ENCODE measurements around the gene ABHD15. TPM values are rescaled to one million over a fixed set of nuclear protein-coding genes. Genes with fewer than 3 reads are reported as not detected.

The ABHD15 gene
- total RNA-seq, 1 donor from 2014 or later: 13.3 TPM

- peak overlapping the region; percentile 21 to 35 for H3K4me3 ChIP-seq
- peak overlapping the region; percentile 47 for H3K27ac ChIP-seq
- H3K36me3 ChIP-seq: no peaks in the 10 kb centered on the region
- DNase-seq (ENCODE audit: extremely low spot score in 2 of 2): peak in 1 of 2 donors; percentile 85
- no peaks in the 10 kb centered on the region for H3K9me3 ChIP-seq
- H3K4me1 ChIP-seq: peaks cover 54% of the 10 kb centered on the region
- no peaks in the 10 kb centered on the region for H3K27me3 ChIP-seq
- intact Hi-C loops (cut with DNase I): no loop called here
- TF ChIP-seq, protein P1, sequence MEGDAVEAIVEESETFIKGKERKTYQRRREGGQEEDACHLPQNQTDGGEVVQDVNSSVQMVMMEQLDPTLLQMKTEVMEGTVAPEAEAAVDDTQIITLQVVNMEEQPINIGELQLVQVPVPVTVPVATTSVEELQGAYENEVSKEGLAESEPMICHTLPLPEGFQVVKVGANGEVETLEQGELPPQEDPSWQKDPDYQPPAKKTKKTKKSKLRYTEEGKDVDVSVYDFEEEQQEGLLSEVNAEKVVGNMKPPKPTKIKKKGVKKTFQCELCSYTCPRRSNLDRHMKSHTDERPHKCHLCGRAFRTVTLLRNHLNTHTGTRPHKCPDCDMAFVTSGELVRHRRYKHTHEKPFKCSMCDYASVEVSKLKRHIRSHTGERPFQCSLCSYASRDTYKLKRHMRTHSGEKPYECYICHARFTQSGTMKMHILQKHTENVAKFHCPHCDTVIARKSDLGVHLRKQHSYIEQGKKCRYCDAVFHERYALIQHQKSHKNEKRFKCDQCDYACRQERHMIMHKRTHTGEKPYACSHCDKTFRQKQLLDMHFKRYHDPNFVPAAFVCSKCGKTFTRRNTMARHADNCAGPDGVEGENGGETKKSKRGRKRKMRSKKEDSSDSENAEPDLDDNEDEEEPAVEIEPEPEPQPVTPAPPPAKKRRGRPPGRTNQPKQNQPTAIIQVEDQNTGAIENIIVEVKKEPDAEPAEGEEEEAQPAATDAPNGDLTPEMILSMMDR (IDR thresholded peaks at IDR 0.05): no peak
- TF ChIP-seq POLR2AphosphoS5 (IDR thresholded peaks at IDR 0.05; ENCODE audit: insufficient read depth in 1 of 2, low read depth in 1 of 2) (no peak), POLR2A (IDR thresholded peaks at IDR 0.05) (no peak)
These were observed 47.0 kb upstream of the ABHD15 start for GRCh38 chr17:29613856-29614255.

DNA sequence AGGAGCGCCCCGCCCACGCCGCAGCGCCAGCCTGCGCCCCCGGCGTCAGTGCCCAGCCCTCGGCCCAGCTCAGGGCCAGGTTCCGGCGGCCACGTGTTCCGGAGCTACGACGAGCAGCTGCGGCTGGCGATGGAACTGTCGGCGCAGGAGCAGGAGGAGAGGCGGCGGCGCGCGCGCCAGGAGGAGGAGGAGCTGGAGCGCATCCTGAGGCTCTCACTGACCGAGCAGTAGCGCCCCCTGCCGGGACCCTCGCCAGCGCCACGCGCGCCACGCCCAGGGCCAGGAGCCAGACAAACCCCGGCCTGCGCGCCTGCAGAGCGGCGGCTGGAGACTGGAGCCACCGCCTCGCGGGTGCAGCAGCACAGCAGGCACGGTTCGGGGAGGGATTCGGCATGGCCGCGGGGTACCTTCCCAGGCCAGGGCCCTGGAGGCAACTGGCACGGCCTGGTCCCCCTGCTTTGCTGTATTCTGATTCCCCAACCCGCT is 46.6 kb upstream of the ABHD15 start:
- intact Hi-C loops (cut with DNase I): no loop called here
- TF ChIP-seq, protein P1 (IDR thresholded peaks at IDR 0.05): peak; percentile 59 to 92 (median 86)
- TF ChIP-seq POLR2AphosphoS5 (IDR thresholded peaks at IDR 0.05; ENCODE audit: insufficient read depth in 1 of 2, low read depth in 1 of 2) (peak in 1 of 2 donors; percentile 64), POLR2A (IDR thresholded peaks at IDR 0.05) (no peak)
- no peaks in the 10 kb centered on the region for H3K36me3 ChIP-seq
- peaks cover 53% of the 10 kb centered on the region for H3K4me1 ChIP-seq
- peak overlapping the region; percentile 21 to 35 for H3K4me3 ChIP-seq
- DNase-seq (ENCODE audit: extremely low spot score in 2 of 2): peak in 1 of 2 donors; percentile 88
- H3K27me3 ChIP-seq: no peaks in the 10 kb centered on the region
- peak overlapping the region; percentile 47 for H3K27ac ChIP-seq
- H3K9me3 ChIP-seq: no peaks in the 10 kb centered on the region

DNA sequence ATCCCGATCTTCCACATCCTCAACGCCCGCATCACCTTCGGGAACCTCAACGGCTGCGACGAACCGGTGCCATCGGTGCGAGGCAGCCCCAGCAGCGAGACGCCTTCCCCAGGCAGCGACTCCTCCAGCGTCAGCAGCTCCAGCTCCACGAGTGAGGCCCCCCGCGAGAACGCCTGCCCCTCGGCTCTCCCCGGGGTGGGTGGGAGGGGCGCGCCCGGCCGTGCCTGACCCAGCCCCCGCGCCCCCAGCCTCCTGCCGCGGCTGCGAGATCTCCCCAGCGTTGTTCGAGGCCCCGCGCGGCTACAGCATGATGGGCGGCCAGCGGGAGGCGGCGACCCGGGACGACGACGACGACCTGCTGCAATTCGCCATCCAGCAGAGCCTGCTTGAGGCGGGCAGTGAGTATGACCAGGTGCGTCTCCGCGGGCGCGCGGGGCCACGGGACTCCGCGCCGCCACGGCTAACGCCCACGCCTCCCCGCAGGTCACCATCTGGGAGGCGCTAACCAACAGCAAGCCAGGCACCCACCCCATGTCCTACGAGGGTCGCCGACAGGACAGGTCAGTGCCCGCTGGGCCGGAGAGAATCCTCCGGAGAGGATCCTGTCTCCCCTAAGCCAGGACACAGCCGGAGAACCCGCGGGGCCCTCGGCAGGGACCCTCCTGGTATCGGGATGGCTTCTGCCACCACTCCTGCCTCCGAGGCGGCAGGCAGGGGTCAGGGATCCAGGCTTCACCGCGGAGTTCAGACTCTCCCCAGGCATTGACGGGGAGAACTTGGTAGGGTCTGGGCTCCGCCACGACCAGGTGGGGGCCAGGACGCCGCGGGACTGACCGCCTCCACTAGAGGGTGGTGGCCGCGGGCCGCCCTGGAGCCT is 45.8 kb upstream of the ABHD15 start:
- Histone ChIP-seq H3K27me3 (no peaks in the 10 kb centered on the region), H3K4me3 (peak overlapping the region; percentile 21 to 35), H3K36me3 (no peaks in the 10 kb centered on the region), H3K4me1 (peaks cover 45% of the 10 kb centered on the region), H3K27ac (peak overlapping the region; percentile 47), H3K9me3 (no peaks in the 10 kb centered on the region)
- intact Hi-C loops (cut with DNase I): no loop called here
- no peak for TF ChIP-seq POLR2A (IDR thresholded peaks at IDR 0.05)
- TF ChIP-seq POLR2AphosphoS5 (IDR thresholded peaks at IDR 0.05; ENCODE audit: insufficient read depth in 1 of 2, low read depth in 1 of 2): no peak
- TF ChIP-seq, protein P1 (IDR thresholded peaks at IDR 0.05): no peak
- no peak for DNase-seq (ENCODE audit: extremely low spot score in 2 of 2)

DNA sequence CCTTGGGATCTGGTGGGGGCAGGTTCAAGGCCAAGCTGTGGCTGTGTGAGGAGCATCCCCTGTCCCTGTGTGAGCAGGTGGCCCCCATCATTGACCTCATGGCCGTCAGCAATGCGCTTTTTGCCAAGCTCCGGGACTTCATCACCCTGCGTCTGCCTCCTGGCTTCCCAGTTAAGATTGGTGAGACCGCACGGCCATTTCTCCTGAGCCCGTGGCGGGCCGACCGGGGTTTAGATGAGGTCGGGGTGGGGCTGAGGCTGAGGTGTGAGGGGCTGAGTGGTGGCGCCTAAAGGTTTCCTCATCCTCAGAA is 45.2 kb upstream of the ABHD15 start:
- Histone ChIP-seq H3K4me3 (no peak overlapping the region), H3K36me3 (no peaks in the 10 kb centered on the region), H3K4me1 (peaks cover 40% of the 10 kb centered on the region), H3K9me3 (no peaks in the 10 kb centered on the region), H3K27me3 (no peaks in the 10 kb centered on the region), H3K27ac (no peak overlapping the region)
- intact Hi-C loops (cut with DNase I): no loop called here
- DNase-seq (ENCODE audit: extremely low spot score in 2 of 2): no peak
- TF ChIP-seq POLR2A (IDR thresholded peaks at IDR 0.05): no peak
- TF ChIP-seq POLR2AphosphoS5 (IDR thresholded peaks at IDR 0.05; ENCODE audit: insufficient read depth in 1 of 2, low read depth in 1 of 2): no peak
- TF ChIP-seq, protein P1 (IDR thresholded peaks at IDR 0.05): no peak
